Activated CD8-positive, alpha-beta memory T cell treated with anti-CD3 and anti-CD28 coated beads for 36 hours (primary cell): Measurements from ENCODE around the gene SHANK1. TPM values are rescaled to one million over a fixed set of nuclear protein-coding genes. Genes with fewer than 3 reads are reported as not detected.

ENCODE experiments used
- CTCF ChIA-PET: fragments of 350-600 bp; sonication (Branson Sonifier 250); formaldehyde crosslinking; loops from one replicate; lab custom pipeline; 2021; ENCODE audit warnings: antibody characterized with exemption; lab: Charles Lee
- POLR2A ChIA-PET: fragments of 350-600 bp; sonication (Branson Sonifier 250); formaldehyde crosslinking; loops from one replicate; lab custom pipeline; 2021; ENCODE audit warnings: antibody characterized with exemption; lab: Charles Lee
- total RNA-seq, 2 experiments: library from RNA; stranded (reverse); gene quantifications; one replicate each; pipeline ENCODE4 v1.2.3, GENCODE V29; 2021

The SHANK1 gene
- total RNA-seq, 2 experiments from 2014 or later, result not detected

GRCh38 chr19:50667759-50668231 is 51.8 kb downstream of the SHANK1 start:
- POLR2A ChIA-PET, result no interaction called here
- CTCF ChIA-PET, result no interaction called here

- ChIA-PET CTCF (no interaction called here), POLR2A (no interaction called here)
Observed at GRCh38 chr19:50667177-50667758, 52.3 kb downstream of the SHANK1 start.

- POLR2A ChIA-PET, result interaction anchor here (0.6 kb wide), 2 partner anchors 59 to 165 kb away, joined by 5 to 6 read pairs; no protein-coding TSS in a partner anchor
Observed at GRCh38 chr19:50666346-50667176, 53.0 kb downstream of the SHANK1 start.

GRCh38 chr19:50664204-50664603 is 55.4 kb downstream of the SHANK1 start:
- CTCF ChIA-PET, result no interaction called here
- POLR2A ChIA-PET, result no interaction called here

More at GRCh38 chr19:50666346-50667176, 53.0 kb downstream of the SHANK1 start:
- CTCF ChIA-PET, result interaction anchor here (0.6 to 0.9 kb wide), 2 partner anchors 117 to 704 kb away, joined by 3 to 4 read pairs; no protein-coding TSS in a partner anchor

- POLR2A ChIA-PET, result no interaction called here
- CTCF ChIA-PET, result no interaction called here
Observed at GRCh38 chr19:50663482-50663790, 56.2 kb downstream of the SHANK1 start.

GRCh38 chr19:50662651-50663481 is 56.7 kb downstream of the SHANK1 start:
- ChIA-PET CTCF (no interaction called here), POLR2A (no interaction called here)

- CTCF ChIA-PET, result no interaction called here
- POLR2A ChIA-PET, result no interaction called here
Observed at GRCh38 chr19:50661766-50662650, 57.6 kb downstream of the SHANK1 start.

- ChIA-PET POLR2A (no interaction called here), CTCF (no interaction called here)
Observed at GRCh38 chr19:50661023-50661422, 58.6 kb downstream of the SHANK1 start.

GRCh38 chr19:50660088-50660366 is 59.6 kb downstream of the SHANK1 start:
- ChIA-PET CTCF (no interaction called here), POLR2A (interaction anchor here (0.6 kb wide), 1 partner anchor 43 kb away, joined by 3 read pairs; no protein-coding TSS in a partner anchor)

- ChIA-PET POLR2A (no interaction called here), CTCF (no interaction called here)
Observed at GRCh38 chr19:50659318-50660087, 60.1 kb downstream of the SHANK1 start.

- ChIA-PET POLR2A (no interaction called here), CTCF (no interaction called here)
Observed at GRCh38 chr19:50658441-50659317, 60.9 kb downstream of the SHANK1 start.

GRCh38 chr19:50657712-50658440 is 61.7 kb downstream of the SHANK1 start:
- CTCF ChIA-PET, result no interaction called here
- POLR2A ChIA-PET, result no interaction called here

- CTCF ChIA-PET, result no interaction called here
Observed at GRCh38 chr19:50657222-50657669, 62.4 kb downstream of the SHANK1 start.

GRCh38 chr19:50654882-50655281 is 64.7 kb downstream of the SHANK1 start:
- ChIA-PET CTCF (no interaction called here), POLR2A (no interaction called here)

More at GRCh38 chr19:50657222-50657669, 62.4 kb downstream of the SHANK1 start:
- POLR2A ChIA-PET, result no interaction called here

- CTCF ChIA-PET, result no interaction called here
- POLR2A ChIA-PET, result no interaction called here
Observed at GRCh38 chr19:50652722-50653121, 66.9 kb downstream of the SHANK1 start.

GRCh38 chr19:50651174-50651573 is 68.4 kb downstream of the SHANK1 start:
- CTCF ChIA-PET, result no interaction called here
- POLR2A ChIA-PET, result no interaction called here
